Colonic mucosa (tissue), 4 donors: ENCODE data around the gene FAM227B. TPM values are rescaled to one million over a fixed set of nuclear protein-coding genes. Genes with fewer than 3 reads are reported as not detected.
"Not testable (repeated sequence)": the region's sequence is repeated elsewhere in the genome, so short reads cannot be mapped to it uniquely, and the experiment has no call there.

Experiments used
- DNase-seq: peaks from one replicate; pipeline ENCODE4 v3.0.0-alpha.2; 2020
- H3K27ac ChIP-seq: fragments of 200-600 bp; one replicate; pipeline ENCODE4 v1.8.0; 2021
- H3K27me3 ChIP-seq: fragments of 200-600 bp; one replicate; pipeline ENCODE4 v1.8.0; 2021
- H3K36me3 ChIP-seq: fragments of 200-600 bp; one replicate; pipeline ENCODE4 v1.8.0; 2021
- H3K4me1 ChIP-seq: fragments of 200-600 bp; one replicate; pipeline ENCODE4 v1.8.0; 2021; ENCODE audit warnings: mild to moderate bottlenecking
- H3K4me3 ChIP-seq: fragments of 200-600 bp; one replicate; pipeline ENCODE4 v1.8.0; 2021
- H3K9ac ChIP-seq, 2 donors: one replicate each; pipeline ENCODE4 v1.7.0; 2013; ENCODE audit warnings: control low read depth in 2 of 2, low read depth in 2 of 2, low read length in 2 of 2
- H3K9me3 ChIP-seq: fragments of 200-600 bp; one replicate; pipeline ENCODE4 v1.8.0; 2021
- intact Hi-C: fragments of 100-400 bp; cut with DNase I; formaldehyde crosslinking; loops from one replicate; pipeline ENCODE4 v1.14.1; 2022
- total RNA-seq, 2 donors: library from RNA; stranded (reverse); fragmentation: NEBNext Ultra II Directional in 1 of 2; extraction: Animal tissue kit (Norgen Biotek cat#: 25700) in 1 of 2; gene quantifications; one replicate each; pipeline ENCODE4 v1.2.1, GENCODE V29; 2021
- TF ChIP-seq, protein P1 (sequence below): fragments of 200-600 bp; IDR thresholded peaks from one replicate; pipeline ENCODE4 v1.8.0; 2022; ENCODE audit warnings: antibody characterized with exemption, mild to moderate bottlenecking
- donor health status: healthy.
- donor health status: DM: no; HTN: no; CAD: no.
- donor health status: DM: no; HTN: no; CAD: no.

Gene FAM227B
- total RNA-seq, 2 donors from 2014 or later, result 1.0 to 2.3 TPM

DNA sequence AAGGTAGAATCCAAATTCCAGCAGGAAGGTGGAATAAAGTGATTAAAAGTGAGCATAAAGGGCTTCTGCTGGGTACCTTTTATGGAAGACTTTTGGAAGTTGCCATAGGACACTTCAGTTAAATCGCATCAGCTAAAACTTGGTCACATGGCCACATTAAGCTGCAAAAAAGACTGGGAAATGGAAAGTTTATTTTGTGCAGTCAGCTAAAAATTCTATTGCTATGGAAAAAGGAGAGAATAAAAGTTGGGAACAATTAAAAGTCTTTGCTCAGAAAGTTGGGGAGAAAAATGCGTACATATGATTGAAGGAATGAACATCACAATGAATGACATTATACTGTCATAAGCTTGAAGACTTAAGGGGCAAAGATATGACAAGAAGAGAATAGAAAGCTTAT, 148.3 kb downstream of the FAM227B start:
- DNase-seq, result no peak
- intact Hi-C loops, result loop anchor here (5.0 kb wide), 1 partner anchor 530 kb away; no protein-coding TSS in a partner anchor
- no peaks in the 10 kb centered on the region for H3K36me3 ChIP-seq
- H3K9me3 ChIP-seq, result no peaks in the 10 kb centered on the region
- H3K4me3 ChIP-seq, result no peak overlapping the region
- TF ChIP-seq, protein P1, sequence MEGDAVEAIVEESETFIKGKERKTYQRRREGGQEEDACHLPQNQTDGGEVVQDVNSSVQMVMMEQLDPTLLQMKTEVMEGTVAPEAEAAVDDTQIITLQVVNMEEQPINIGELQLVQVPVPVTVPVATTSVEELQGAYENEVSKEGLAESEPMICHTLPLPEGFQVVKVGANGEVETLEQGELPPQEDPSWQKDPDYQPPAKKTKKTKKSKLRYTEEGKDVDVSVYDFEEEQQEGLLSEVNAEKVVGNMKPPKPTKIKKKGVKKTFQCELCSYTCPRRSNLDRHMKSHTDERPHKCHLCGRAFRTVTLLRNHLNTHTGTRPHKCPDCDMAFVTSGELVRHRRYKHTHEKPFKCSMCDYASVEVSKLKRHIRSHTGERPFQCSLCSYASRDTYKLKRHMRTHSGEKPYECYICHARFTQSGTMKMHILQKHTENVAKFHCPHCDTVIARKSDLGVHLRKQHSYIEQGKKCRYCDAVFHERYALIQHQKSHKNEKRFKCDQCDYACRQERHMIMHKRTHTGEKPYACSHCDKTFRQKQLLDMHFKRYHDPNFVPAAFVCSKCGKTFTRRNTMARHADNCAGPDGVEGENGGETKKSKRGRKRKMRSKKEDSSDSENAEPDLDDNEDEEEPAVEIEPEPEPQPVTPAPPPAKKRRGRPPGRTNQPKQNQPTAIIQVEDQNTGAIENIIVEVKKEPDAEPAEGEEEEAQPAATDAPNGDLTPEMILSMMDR, result no peak
- no peak overlapping the region for H3K27ac ChIP-seq
- H3K9ac ChIP-seq, result no peak overlapping the region
- H3K4me1 ChIP-seq, result no peaks in the 10 kb centered on the region
- no peaks in the 10 kb centered on the region for H3K27me3 ChIP-seq

DNA sequence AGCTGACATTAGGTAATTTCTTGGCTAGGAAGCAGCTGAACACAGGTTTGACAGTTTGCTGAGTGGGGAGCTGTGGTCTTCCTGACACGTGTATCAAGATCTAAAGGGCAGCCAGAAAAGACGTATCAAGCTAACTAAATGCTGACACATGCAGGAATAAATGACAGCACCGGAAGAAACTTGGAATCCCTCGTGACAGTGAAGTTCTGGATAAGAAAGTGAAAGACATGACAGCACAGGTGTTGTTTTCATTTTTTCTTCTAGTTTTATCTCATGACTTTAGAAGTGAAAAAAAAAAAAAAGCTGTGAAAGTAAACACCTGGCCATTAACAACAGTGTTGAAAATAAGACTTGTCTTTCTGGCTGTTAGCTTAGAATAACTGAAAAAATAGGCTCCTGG, 148.9 kb downstream of the FAM227B start:
- H3K9me3 ChIP-seq, result no peaks in the 10 kb centered on the region
- H3K27ac ChIP-seq, result no peak overlapping the region
- H3K27me3 ChIP-seq, result no peaks in the 10 kb centered on the region
- no peak overlapping the region for H3K9ac ChIP-seq
- no peaks in the 10 kb centered on the region for H3K4me1 ChIP-seq
- intact Hi-C loops, result loop anchor here (5.0 kb wide), 1 partner anchor 531 kb away; no protein-coding TSS in a partner anchor
- DNase-seq, result no peak
- TF ChIP-seq, protein P1, result no peak
- no peak overlapping the region for H3K4me3 ChIP-seq
- no peaks in the 10 kb centered on the region for H3K36me3 ChIP-seq

DNA sequence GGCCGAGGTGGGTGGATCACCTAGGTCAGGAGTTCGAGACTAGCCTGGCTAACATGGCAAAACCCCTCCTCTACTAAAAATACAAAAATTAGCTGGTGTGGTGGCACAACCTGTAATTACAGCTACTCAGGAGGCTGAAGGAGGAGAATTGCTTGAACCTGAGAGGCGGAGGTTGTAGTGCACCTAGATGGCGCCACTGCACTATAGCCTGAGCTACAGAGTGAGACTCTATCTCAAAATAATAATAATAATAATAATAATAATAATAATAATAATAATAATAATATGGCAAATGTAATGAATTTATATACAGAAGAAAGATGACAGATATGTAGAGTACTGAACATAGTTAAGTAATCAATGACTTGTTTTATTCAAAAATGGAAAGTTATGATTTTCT, 149.4 kb downstream of the FAM227B start:
- not testable (repeated sequence) for H3K9me3 ChIP-seq, H3K4me3 ChIP-seq, H3K9ac ChIP-seq, H3K27me3 ChIP-seq, H3K27ac ChIP-seq, H3K36me3 ChIP-seq, H3K4me1 ChIP-seq
- peak; percentile 28 for DNase-seq
- intact Hi-C loops, result loop anchor here (5.0 kb wide), 1 partner anchor 531 kb away; no protein-coding TSS in a partner anchor
- TF ChIP-seq, protein P1, result peak; percentile 31

DNA sequence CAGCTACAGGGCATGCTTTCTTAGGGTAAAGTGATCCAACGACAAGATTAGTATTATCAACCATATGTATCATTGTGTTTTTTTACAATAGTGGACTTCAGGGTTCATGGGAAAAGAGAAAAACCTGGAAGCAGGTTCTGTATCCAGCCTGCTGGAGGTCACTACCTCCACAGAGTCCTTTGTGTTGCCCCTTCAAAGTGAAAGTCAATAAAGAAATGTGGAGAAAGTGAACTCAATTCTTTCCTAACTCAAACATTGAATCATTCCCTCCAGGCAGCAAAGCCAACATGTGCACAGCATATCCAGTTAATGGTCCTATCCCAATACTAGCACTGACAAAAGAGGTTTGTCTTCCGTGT, 152.2 kb downstream of the FAM227B start:
- H3K27ac ChIP-seq, result no peak overlapping the region
- H3K9me3 ChIP-seq, result no peaks in the 10 kb centered on the region
- H3K9ac ChIP-seq, result no peak overlapping the region
- H3K27me3 ChIP-seq, result no peaks in the 10 kb centered on the region
- intact Hi-C loops, result no loop called here
- H3K36me3 ChIP-seq, result no peaks in the 10 kb centered on the region
- H3K4me3 ChIP-seq, result no peak overlapping the region
- TF ChIP-seq, protein P1, result no peak
- H3K4me1 ChIP-seq, result no peaks in the 10 kb centered on the region
- DNase-seq, result no peak

DNA sequence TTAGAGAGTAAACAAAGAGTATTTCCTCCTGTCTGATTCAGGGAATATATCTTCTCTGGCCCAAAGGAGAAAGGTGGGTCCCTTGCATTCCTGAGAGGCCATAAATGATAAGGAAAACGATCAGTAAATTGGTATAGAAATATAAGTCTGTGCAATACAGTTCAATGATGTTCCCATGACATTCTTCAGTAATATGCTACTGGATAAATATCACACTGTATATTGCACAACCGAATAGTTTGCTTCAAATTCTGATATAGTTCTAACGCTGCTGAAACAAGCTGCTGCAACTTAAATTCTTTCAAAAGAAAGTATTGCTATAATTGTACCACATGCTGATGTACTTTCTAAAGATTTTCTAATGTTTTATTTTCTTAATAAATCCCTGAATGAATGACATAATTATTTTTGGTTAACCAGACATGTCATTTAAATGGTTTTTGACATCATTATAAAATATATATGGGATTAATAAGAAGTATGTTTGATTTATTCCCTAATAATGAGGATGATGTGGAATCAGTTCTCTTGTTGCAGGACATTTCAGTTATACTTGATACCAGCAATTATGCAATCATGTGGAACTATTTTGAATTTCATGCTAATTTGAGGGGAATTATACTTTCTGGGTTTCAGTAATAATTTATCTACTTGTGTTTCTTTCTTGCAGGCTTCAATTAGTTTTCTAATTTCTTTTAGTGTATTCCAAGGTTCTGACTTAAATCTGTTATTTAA, 152.7 kb downstream of the FAM227B start:
- TF ChIP-seq, protein P1, result no peak
- H3K27ac ChIP-seq, result no peak overlapping the region
- DNase-seq, result no peak
- no peaks in the 10 kb centered on the region for H3K27me3 ChIP-seq
- H3K9ac ChIP-seq, result no peak overlapping the region
- no peaks in the 10 kb centered on the region for H3K4me1 ChIP-seq
- intact Hi-C loops, result no loop called here
- H3K36me3 ChIP-seq, result no peaks in the 10 kb centered on the region
- no peak overlapping the region for H3K4me3 ChIP-seq
- H3K9me3 ChIP-seq, result no peaks in the 10 kb centered on the region
